GM18951 (cell line): ENCODE results near the gene TRIM68.

ENCODE experiments used
- POLR2A ChIP-seq: IDR thresholded peaks from 4 replicates; pipeline ENCODE4 v1.6.1; 2011; ENCODE audit warnings: mild to moderate bottlenecking; ENCODE audit not compliant: insufficient read length, insufficient read depth; ENCODE audit errors: extremely low read depth
- in situ Hi-C: fragments of 300-500 bp; cut with MboI; formaldehyde crosslinking; loops from one replicate; pipeline ENCODE4 v1.12.0; 2022; ENCODE audit warnings: low sequenced_read_pairs, mixed read lengths, inconsistent platforms; ENCODE audit not compliant: unreplicated experiment

Gene TRIM68

GRCh38 chr11:4578624-4579023, 29.4 kb downstream of the TRIM68 start:
- in situ Hi-C loops = no loop called here
- no peak for TF ChIP-seq POLR2A

GRCh38 chr11:4577761-4578160, 30.3 kb downstream of the TRIM68 start:
- TF ChIP-seq POLR2A = no peak
- in situ Hi-C loops = no loop called here

GRCh38 chr11:4576880-4577279, 31.2 kb downstream of the TRIM68 start:
- in situ Hi-C loops = no loop called here
- no peak for TF ChIP-seq POLR2A

- no peak for TF ChIP-seq POLR2A
- in situ Hi-C loops = no loop called here
Observed at GRCh38 chr11:4569075-4569474, 39.0 kb downstream of the TRIM68 start.

- in situ Hi-C loops = no loop called here
- TF ChIP-seq POLR2A = no peak
Observed at GRCh38 chr11:4565371-4565770, 42.7 kb downstream of the TRIM68 start.

- in situ Hi-C loops = no loop called here
- TF ChIP-seq POLR2A = no peak
Observed at GRCh38 chr11:4560467-4560866, 47.6 kb downstream of the TRIM68 start.

- TF ChIP-seq POLR2A = no peak
- in situ Hi-C loops = no loop called here
Observed at GRCh38 chr11:4559527-4560440, 48.2 kb downstream of the TRIM68 start.

GRCh38 chr11:4551346-4551979, 56.6 kb downstream of the TRIM68 start:
- no peak for TF ChIP-seq POLR2A
- in situ Hi-C loops = no loop called here
